DMS 273 treated with DMSO at 0.1 percent for 48 hours (cell line): ENCODE data around the gene GTF3C1.

Source experiments
- DNase-seq: peaks from one replicate; lab custom pipeline; 2025; lab: John Stamatoyannopoulos, UW

GTF3C1 gene

DNA sequence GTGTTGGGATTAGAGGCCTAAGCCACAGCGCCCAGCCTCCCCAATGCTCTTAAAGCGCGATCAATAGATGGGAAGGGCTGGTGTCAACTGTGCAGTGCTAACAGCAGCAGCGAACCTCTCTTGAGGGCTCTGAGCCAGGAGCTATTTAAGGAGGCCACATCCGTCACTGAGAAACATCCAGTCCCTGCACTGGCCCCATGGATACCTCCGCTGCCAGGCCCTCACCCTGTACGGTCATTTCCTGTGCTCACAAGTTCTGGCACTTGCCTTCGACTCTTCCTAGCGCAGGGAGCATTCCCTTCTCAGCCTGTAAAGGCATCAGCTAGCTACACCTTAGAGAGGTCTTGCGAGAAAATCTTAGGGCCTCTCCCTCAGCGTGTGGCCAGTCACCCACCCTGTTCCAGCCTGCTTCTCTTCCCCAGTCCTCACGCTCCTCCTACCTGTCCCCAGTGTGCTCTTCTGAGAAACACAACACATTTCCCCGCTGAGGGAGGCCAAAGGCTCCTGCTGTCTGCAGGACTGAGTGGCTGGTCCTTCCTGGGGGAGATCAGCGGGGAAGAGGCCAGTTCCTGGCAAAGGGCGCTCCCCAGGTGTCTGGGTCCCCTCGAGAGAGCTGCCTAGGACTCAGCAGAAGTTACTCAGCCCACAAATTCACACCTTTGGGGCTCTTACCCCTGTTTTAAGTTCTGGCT lies 28.6 kb downstream of the GTF3C1 start:
- DNase-seq, result no peak

- no peak for DNase-seq
Observed at GRCh38 chr16:27518226-27518625, 31.5 kb downstream of the GTF3C1 start.

GRCh38 chr16:27517664-27518063 lies 32.0 kb downstream of the GTF3C1 start:
- DNase-seq, result no peak

GRCh38 chr16:27516365-27516764 lies 33.3 kb downstream of the GTF3C1 start:
- no peak for DNase-seq

DNA sequence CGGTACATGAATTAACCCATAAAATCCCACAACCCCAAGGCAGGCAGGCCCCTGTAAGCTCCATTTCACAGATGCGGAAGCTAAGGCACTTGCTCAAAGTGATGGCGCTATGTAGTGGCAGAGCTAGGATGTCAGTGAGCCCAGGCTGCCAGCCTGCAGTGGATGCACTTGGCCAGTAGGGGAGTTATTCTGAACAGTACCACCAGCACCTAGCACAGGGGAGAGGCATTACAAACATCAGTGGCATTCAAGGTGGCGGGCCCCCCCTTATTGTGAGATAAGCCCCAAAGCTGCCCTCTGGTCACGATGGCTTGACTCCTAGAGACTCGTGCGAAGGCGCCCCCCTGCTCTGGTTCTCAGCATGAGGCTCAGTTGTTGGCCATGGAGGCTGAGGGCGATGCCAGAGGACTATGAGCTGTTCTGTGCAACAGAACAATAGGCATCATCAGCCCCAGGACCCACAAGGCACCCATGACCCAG lies 33.8 kb downstream of the GTF3C1 start:
- no peak for DNase-seq

GRCh38 chr16:27514806-27515205 lies 34.9 kb downstream of the GTF3C1 start:
- no peak for DNase-seq

DNA sequence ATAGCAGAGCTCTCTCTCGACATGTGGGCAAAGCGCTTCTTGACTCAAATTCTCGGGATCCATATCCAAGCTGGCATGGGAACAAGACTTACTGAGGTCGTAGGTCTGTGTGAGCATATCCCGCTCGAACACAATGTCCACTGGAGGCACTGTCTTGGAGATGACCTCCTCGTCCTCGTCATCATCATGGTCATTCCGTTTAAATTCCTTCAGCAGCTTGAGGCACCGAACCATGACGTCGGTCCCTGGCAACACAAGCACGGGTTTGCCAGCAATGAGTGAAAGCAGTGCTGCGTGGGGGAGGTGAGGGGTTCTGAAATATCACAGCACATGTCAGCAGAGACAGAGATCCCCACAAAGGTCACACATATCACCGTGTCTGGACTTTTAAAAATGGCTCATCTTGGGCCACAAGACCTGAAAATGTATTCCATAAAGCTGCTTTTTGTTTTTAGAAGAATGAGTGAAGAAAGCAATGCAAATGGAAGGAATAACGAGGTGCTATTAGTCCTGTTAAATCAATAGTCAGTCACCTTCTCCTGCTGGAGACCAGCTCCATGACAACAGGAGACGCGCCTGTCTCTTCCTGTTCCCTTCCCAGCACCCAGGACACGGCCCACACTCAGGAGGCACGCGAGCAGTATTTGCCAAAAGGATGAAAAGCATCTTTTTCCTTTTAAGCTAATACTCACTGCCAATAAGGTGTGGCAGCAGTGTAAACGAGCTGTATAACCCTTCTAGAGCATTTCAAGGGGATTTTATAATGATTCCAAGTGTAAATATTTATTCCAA lies 37.9 kb downstream of the GTF3C1 start:
- DNase-seq, result no peak

GRCh38 chr16:27508476-27508875 lies 41.2 kb downstream of the GTF3C1 start:
- DNase-seq, result no peak

DNA sequence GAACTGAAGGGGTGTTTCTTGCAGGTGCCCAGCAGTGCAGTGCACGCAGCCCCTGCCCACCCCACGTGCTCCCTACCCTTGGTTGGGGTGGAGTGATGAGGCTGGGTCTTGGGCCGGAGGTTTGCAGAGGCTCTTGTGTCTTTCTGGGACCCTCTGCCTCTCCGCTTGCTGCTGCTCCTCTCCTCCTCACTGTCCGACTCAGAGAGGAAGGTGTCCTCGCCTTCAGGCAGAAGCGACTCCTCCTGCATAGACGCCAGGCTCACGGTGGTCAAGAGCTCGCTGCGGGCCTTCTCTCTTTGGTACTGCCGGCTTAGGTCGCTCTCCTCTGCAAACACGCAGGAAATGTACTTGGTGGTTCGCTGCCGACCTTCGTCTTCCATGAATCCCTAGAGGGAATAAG lies 42.9 kb downstream of the GTF3C1 start:
- no peak for DNase-seq

- no peak for DNase-seq
Observed at GRCh38 chr16:27505297-27506236, 44.1 kb downstream of the GTF3C1 start.

DNA sequence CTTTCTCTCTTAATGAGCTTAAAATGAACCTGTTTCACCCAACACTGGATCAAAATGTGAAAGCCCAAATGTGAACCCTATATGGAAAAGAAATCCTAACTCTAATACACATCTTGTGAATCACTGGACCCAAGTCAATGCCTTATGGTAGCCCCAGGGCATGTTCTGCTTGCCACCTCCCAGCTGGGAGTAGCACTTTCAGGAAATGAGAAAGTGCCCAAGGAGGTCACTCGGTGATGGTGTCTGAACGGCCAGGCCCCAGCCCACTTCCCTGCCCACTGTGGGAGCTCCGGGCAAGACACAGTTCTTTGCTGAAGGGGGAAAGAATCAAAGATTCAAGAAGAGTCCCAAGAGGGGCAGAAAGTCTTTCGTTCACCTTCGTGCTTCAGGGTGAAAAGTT lies 46.1 kb downstream of the GTF3C1 start:
- no peak for DNase-seq

- DNase-seq, result no peak
Observed at GRCh38 chr16:27500801-27501200, 48.9 kb downstream of the GTF3C1 start.

- DNase-seq, result no peak
Observed at GRCh38 chr16:27499659-27500055, 50.1 kb downstream of the GTF3C1 start.

DNA sequence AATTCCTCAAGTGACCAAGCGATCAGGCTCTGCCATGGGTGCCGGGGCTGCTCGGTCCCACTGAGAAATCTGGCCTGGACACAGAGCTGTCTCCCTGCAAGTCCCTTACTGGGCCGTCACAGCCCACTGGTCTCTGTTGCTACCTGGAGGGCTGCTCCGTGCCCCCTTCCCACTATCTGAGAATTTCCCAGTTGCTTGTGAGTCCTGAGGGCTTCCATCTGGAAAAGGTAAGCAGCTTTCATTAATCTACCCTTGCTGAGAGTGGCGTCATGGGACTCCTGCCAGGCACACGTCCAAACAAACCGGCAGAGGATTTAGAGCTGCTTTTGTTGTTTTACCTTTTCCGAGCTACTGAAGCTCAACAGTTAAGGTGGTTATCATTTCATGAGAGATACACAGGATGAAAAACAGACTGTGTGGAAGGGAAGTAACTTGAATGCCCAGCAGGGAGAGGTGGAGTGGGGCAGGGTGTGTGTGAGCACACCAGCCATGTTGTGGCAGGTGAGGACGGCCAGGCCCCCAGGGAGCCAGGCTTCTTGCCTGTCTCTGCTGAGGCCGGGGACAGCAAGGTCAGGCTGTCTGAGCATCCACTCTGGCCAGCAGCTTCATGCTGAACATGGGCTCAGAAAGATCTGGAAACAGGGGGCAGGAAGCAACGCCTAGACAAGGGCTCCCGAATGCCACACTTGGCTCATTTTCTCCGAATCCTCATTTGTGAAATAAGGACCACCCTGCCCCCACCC lies 50.6 kb downstream of the GTF3C1 start:
- no peak for DNase-seq

DNA sequence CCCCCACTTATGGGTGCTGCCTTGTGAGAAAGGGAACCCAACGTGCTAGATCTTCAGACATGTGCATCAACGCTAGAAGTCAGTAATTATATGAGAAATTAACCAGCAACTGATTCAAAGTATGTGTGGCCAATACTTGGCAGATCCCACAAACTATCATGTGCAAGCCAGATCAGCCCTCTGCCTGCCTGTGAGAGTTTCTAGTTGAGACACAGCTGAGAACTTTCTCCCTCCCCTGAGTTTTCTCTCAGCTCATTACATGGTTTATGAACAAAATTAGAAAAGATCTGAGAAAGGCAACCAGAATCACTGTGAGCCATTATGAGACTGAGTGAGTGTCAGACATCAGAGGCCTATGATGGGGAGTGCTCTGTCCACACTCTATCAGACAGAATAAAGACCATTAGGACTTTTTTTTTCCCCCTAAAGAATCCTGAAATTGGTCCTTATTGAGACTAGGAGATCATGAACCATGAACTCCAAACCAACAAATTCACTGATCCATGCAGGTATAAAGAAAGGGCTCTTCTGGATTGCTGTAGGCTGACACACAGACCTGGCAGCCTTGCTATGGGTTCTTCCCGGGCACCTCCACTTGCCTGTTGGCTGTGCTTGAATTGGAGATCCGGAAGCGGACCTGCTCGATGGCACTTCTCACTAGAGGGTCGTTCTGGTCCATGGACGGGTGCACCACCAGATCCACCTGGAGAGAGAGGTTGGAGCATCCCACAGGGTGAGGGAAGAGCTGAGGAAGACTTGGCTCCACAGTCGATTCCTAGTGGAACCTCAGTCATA lies 51.5 kb downstream of the GTF3C1 start:
- DNase-seq, result no peak

DNA sequence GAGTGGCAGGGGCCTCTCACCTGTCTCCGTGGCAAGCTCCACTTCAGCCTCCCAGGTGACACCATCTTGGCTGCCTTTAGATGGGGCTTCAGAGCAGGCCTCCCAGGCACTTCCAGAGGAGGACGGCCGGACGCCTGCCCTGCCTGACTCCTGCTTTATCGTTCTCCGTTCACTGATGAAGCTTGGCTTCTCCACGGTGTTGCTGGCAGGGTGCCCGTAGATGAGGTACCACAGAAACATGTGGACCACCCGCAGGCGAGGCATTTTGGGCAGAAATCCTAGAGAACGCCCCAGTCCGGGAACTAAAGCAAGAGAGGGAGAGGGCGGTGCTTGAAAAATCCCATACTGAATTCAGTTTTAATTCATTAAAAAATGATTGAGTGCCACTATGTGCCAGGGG lies 54.5 kb downstream of the GTF3C1 start:
- no peak for DNase-seq

DNA sequence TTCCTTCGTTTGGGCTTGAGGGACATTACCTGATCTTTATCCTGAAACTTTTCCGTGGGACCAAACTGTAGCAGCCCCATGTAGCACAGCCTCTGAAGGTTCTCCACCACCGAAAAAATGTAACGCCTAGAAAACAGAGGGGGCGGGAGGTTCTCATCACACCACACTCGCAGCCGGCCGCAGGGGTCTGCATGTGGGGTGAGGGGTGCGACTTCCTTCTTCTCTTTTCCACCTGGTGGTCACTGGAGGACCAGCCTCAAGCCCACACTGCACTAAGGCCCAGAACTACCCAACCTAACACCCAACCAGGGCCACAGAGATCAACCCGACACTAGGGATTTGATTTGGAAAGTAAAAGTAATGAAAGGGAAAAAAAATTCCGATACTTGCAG lies 57.1 kb downstream of the GTF3C1 start:
- no peak for DNase-seq

DNA sequence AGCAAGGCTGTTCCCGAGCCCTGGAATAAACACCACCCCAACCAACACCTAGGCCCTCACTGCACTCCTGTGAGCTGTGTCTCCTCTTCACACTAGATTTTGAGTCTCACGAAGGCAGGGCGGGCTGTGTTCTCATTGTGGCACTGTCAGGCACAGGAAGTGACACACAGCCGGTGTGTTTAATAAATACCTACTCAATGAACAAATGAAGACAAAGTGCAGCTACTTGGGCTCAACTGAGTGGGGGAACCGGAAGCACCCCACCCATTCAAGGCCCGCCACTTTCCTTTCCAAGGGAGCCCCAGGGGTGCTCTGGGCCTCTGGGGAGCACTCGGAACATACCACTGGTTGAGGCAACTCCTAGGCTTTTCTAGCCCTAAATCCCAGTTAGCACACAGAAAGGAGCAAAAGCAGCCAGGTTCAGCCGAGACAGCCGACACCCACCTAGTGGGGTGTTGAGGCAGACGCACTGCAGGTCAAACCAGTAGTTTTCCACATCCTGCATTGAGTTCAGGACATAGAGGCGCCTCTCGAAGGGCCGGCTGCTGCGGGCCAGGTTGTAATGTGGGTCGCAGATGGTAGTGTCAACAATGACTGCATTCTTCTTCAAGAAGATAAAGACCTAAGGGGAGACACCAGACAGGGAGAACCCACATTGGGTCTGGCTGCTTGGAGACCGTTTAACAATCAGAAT lies 57.7 kb downstream of the GTF3C1 start:
- no peak for DNase-seq

DNA sequence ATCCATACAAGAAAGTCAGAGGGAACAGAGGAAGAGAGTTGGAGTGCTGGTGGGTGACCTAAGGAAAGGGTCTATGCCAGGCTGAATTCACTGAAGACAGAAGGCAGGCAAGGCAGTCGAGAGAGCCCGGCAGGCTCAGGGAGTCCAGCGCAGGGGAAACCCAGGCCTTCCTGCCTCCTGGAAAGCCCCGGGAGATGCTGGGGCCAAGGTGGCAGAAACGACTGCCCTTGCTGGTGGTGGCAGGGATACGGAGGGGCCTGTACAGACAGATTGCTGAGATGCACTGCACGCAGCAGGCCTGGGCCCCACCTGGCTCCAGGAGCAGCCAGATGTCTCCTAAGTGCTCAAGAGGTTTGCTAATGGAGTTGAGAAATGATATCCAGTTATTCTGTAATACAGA lies 59.8 kb downstream of the GTF3C1 start:
- no peak for DNase-seq

GRCh38 chr16:27489421-27489820 lies 60.3 kb downstream of the GTF3C1 start:
- no peak for DNase-seq
